AG09319 (cell line): ENCODE measurements around the gene ZBED4.
"Not testable (repeated sequence)": the region's sequence is repeated elsewhere in the genome, so short reads cannot be mapped to it uniquely, and the experiment has no call there.

Source experiments
- DNase-seq: peaks from one replicate; pipeline ENCODE4 v3.0.0-alpha.2; 2010; ENCODE audit warnings: low read depth; ENCODE audit errors: extremely low read depth
- CTCF ChIP-seq: IDR thresholded peaks from 2 replicates; pipeline ENCODE4 v1.5.1; 2011; ENCODE audit warnings: low read depth, mild to moderate bottlenecking, inconsistent platforms, low read length, moderate library complexity

ZBED4 gene

GRCh38 chr22:49814164-49814686 lies 39.4 kb upstream of the ZBED4 start:
- DNase-seq, result no peak
- no peak for TF ChIP-seq CTCF

- TF ChIP-seq CTCF, result no peak
- DNase-seq, result no peak
These were observed 38.8 kb upstream of the ZBED4 start for GRCh38 chr22:49814856-49815255.

- no peak for DNase-seq
- TF ChIP-seq CTCF, result no peak
These were observed 38.0 kb upstream of the ZBED4 start for GRCh38 chr22:49815641-49816091.

GRCh38 chr22:49817359-49817758 lies 36.3 kb upstream of the ZBED4 start:
- TF ChIP-seq CTCF, result no peak
- no peak for DNase-seq

- TF ChIP-seq CTCF, result peak; percentile 3; the same call in 1 of the 2 replicates
- DNase-seq, result no peak
These were observed 32.7 kb upstream of the ZBED4 start for GRCh38 chr22:49820984-49821383.

- DNase-seq, result not testable (repeated sequence)
These were observed 31.9 kb upstream of the ZBED4 start for GRCh38 chr22:49821741-49822140.

GRCh38 chr22:49823289-49824045 lies 30.2 kb upstream of the ZBED4 start:
- DNase-seq, result no peak
- no peak for TF ChIP-seq CTCF
